GM23338 (cell line): ENCODE measurements around the gene ANKRD1.

Experiments
- EZH2 ChIP-seq: fragments of 200-600 bp; sonication (generic); IDR thresholded peaks from one replicate; pipeline ENCODE4 v1.8.0; 2017; ENCODE audit warnings: antibody characterized with exemption, mild to moderate bottlenecking, low read depth; ENCODE audit not compliant: unreplicated experiment
- EZH2phosphoT487 ChIP-seq: fragments of 200-600 bp; sonication (generic); IDR thresholded peaks from one replicate; pipeline ENCODE4 v1.8.1; 2018; ENCODE audit warnings: antibody characterized with exemption; ENCODE audit not compliant: unreplicated experiment
- POLR2AphosphoS5 ChIP-seq: IDR thresholded peaks from 2 replicates; pipeline ENCODE4 v1.6.1; 2016; ENCODE audit warnings: antibody characterized with exemption, low read depth
- STAT1 ChIP-seq: IDR thresholded peaks from one replicate; pipeline ENCODE4 v1.6.1; 2016; ENCODE audit warnings: antibody characterized with exemption; ENCODE audit not compliant: unreplicated experiment
- ZNF114 ChIP-seq: fragments of 250-450 bp; sonication (Bioruptor Pico); IDR thresholded peaks from 2 replicates; pipeline ENCODE4 v1.5.0; 2020; ENCODE audit warnings: mild to moderate bottlenecking, moderate library complexity
- TF ChIP-seq, protein P1 (sequence below), 2 experiments: fragments of 200-600 bp in 1 of 2; sonication (generic) in 1 of 2; conservative IDR thresholded peaks; 2 replicates each; pipeline versions ENCODE4 v1.5.1 to v1.6.1; 2016 to 2017; ENCODE audit warnings: antibody characterized with exemption in 2 of 2, low read depth in 2 of 2, mild to moderate bottlenecking in 2 of 2, moderate library complexity in 1 of 2
- TF ChIP-seq, protein P2 (sequence below): fragments of 250-450 bp; sonication (Bioruptor Pico); IDR thresholded peaks from 2 replicates; pipeline ENCODE4 v1.5.0; 2020; ENCODE audit warnings: mild to moderate bottlenecking, moderate library complexity

- TF ChIP-seq, protein P1, sequence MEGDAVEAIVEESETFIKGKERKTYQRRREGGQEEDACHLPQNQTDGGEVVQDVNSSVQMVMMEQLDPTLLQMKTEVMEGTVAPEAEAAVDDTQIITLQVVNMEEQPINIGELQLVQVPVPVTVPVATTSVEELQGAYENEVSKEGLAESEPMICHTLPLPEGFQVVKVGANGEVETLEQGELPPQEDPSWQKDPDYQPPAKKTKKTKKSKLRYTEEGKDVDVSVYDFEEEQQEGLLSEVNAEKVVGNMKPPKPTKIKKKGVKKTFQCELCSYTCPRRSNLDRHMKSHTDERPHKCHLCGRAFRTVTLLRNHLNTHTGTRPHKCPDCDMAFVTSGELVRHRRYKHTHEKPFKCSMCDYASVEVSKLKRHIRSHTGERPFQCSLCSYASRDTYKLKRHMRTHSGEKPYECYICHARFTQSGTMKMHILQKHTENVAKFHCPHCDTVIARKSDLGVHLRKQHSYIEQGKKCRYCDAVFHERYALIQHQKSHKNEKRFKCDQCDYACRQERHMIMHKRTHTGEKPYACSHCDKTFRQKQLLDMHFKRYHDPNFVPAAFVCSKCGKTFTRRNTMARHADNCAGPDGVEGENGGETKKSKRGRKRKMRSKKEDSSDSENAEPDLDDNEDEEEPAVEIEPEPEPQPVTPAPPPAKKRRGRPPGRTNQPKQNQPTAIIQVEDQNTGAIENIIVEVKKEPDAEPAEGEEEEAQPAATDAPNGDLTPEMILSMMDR (conservative IDR thresholded peaks at IDR 0.05; ENCODE audit: low read depth in 2 of 2), result peak; percentile 39 to 46; a peak in 3 of 4 replicates
- no peak for TF ChIP-seq STAT1
- TF ChIP-seq EZH2, result no peak
- TF ChIP-seq POLR2AphosphoS5, result no peak
- no peak for TF ChIP-seq EZH2phosphoT487
- no peak for TF ChIP-seq ZNF114
- TF ChIP-seq, protein P2, sequence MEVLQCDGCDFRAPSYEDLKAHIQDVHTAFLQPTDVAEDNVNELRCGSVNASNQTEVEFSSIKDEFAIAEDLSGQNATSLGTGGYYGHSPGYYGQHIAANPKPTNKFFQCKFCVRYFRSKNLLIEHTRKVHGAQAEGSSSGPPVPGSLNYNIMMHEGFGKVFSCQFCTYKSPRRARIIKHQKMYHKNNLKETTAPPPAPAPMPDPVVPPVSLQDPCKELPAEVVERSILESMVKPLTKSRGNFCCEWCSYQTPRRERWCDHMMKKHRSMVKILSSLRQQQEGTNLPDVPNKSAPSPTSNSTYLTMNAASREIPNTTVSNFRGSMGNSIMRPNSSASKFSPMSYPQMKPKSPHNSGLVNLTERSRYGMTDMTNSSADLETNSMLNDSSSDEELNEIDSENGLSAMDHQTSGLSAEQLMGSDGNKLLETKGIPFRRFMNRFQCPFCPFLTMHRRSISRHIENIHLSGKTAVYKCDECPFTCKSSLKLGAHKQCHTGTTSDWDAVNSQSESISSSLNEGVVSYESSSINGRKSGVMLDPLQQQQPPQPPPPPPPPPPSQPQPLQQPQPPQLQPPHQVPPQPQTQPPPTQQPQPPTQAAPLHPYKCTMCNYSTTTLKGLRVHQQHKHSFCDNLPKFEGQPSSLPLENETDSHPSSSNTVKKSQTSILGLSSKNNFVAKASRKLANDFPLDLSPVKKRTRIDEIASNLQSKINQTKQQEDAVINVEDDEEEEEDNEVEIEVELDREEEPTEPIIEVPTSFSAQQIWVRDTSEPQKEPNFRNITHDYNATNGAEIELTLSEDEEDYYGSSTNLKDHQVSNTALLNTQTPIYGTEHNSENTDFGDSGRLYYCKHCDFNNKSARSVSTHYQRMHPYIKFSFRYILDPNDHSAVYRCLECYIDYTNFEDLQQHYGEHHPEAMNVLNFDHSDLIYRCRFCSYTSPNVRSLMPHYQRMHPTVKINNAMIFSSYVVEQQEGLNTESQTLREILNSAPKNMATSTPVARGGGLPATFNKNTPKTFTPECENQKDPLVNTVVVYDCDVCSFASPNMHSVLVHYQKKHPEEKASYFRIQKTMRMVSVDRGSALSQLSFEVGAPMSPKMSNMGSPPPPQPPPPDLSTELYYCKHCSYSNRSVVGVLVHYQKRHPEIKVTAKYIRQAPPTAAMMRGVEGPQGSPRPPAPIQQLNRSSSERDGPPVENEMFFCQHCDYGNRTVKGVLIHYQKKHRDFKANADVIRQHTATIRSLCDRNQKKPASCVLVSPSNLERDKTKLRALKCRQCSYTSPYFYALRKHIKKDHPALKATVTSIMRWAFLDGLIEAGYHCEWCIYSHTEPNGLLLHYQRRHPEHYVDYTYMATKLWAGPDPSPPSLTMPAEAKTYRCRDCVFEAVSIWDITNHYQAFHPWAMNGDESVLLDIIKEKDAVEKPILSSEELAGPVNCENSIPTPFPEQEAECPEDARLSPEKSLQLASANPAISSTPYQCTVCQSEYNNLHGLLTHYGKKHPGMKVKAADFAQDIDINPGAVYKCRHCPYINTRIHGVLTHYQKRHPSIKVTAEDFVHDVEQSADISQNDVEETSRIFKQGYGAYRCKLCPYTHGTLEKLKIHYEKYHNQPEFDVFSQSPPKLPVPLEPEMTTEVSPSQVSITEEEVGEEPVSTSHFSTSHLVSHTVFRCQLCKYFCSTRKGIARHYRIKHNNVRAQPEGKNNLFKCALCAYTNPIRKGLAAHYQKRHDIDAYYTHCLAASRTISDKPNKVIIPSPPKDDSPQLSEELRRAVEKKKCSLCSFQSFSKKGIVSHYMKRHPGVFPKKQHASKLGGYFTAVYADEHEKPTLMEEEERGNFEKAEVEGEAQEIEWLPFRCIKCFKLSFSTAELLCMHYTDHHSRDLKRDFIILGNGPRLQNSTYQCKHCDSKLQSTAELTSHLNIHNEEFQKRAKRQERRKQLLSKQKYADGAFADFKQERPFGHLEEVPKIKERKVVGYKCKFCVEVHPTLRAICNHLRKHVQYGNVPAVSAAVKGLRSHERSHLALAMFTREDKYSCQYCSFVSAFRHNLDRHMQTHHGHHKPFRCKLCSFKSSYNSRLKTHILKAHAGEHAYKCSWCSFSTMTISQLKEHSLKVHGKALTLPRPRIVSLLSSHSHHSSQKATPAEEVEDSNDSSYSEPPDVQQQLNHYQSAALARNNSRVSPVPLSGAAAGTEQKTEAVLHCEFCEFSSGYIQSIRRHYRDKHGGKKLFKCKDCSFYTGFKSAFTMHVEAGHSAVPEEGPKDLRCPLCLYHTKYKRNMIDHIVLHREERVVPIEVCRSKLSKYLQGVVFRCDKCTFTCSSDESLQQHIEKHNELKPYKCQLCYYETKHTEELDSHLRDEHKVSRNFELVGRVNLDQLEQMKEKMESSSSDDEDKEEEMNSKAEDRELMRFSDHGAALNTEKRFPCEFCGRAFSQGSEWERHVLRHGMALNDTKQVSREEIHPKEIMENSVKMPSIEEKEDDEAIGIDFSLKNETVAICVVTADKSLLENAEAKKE, result no peak
Observed at GRCh38 chr10:90865401-90865800, 55.5 kb downstream of the ANKRD1 start.
